SH-SY5Y (cell line): ENCODE results near the gene ARHGEF37.

Experiments used
- GATA2 ChIP-seq: IDR thresholded peaks from 2 replicates; pipeline ENCODE4 v1.6.1; 2011; ENCODE audit warnings: mild to moderate bottlenecking, low read depth, low read length
- GATA3 ChIP-seq: IDR thresholded peaks from 2 replicates; pipeline ENCODE4 v1.6.1; 2011; ENCODE audit warnings: low read depth, mild to moderate bottlenecking, low read length, moderate library complexity

Gene ARHGEF37

DNA sequence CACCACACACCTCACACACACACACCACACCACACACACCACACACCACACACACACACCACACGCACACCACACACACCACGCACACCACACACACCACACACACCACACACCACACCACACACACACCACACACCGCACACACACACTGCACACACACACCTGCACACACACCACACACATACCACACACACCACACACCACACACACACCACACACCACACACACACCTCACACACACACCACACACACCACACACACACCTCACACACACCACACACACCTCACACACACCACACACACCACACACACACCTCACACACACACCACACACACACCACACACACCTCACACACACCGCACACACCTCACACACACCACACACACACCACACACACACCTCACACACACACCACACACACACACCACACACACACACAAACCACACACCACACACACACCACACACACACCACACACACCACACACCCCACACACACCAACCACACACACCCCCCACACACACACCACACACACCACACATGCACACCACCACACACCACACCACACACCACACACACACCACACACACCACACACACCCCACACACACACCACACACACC is 73.7 kb downstream of the ARHGEF37 start:
- TF ChIP-seq GATA2: no peak
- TF ChIP-seq GATA3: no peak

DNA sequence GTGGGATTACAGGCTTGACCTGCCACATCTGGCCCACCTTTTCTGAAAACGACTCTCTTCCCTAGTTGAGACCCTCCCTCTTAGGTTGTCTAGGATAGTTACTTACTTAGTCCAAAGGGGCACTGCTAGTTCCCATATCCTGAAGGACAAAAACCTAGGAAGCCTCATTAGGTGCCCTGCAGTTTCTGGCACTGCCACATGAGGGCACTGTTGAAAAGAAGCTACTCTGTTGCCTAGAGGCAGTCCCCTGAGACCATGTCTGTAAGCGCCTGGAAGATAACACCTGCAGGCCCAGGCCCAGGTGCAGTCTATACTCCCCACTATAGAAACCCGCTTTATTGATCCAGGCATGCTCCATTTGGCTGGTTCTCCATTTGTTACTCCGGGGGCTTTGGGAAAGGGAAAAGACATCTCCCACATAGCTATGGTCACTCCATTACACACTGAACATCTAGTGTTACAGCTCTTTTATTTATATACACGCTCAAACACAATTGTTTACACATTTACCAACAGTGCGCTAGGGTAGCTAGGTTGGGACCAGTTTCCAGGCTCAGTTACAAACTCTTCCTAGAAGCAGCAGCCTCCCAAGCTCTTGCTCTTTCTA is 75.4 kb downstream of the ARHGEF37 start:
- TF ChIP-seq GATA3 (no peak), GATA2 (no peak)

DNA sequence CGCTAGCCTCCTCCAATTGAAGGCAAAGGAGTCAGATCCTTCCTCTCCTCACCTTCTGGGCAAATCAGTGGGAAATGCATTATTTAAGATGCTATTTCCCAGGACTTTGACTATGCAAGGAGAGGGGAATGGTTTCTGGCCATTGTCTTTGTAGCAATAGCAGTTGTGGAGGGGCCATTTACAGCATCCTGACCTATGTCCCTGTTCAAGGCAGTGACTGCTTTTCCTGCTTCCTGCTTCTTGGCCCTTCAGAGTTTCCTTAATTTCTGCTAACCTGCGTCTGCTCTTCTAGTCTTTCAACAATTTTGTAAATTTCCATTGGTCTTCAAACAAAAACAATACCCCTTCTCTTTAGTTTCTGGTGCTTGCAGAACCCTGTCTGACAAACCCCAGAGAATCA is 76.0 kb downstream of the ARHGEF37 start:
- TF ChIP-seq GATA2 (no peak), GATA3 (no peak)

DNA sequence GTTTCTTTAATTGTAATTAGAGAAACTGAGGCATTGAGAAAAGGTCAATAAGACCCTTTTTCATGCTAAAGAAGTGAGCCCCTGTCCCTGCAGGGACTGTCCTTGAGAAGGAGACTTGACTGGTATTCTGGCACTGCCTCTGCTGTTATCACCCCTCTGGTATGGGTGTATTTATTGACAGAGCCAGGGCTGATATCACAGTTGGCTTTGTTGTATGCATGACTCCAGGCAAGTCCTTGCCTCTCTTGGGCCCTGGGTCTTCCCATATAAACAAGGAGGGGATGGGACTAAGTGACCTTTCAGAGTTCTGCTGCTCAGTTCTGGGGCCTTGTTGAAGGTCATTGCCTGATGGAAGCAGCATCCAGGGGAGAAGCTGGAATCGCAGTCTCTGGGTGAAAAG is 77.0 kb downstream of the ARHGEF37 start:
- TF ChIP-seq GATA3 (no peak), GATA2 (no peak)

DNA sequence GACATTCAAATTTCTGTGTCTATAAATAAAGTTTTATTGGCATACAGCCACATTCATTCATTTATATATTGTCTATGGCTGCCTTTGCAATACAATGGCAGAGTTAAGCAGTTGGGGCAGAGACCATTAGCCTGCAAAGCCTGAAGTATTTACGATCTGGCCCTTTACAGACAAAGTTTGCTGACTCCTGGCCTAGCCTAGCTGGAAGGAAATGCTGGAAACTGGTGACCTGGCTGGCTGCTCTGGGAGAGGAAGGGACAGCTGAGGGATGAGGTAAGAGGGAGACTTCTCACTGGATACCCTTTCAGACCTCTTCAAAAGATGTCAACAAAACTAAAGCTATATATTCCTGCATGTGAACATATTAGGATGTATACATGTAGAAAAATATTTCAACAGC is 82.8 kb downstream of the ARHGEF37 start:
- TF ChIP-seq GATA3 (no peak), GATA2 (no peak)

GRCh38 chr5:149664666-149665415 is 83.5 kb downstream of the ARHGEF37 start:
- TF ChIP-seq GATA3: no peak

GRCh38 chr5:149665416-149666175 is 84.3 kb downstream of the ARHGEF37 start:
- peak; percentile 44; the same call in 1 of the 2 replicates for TF ChIP-seq GATA2
- no peak for TF ChIP-seq GATA3

- TF ChIP-seq GATA3 (no peak), GATA2 (no peak)
Measured at GRCh38 chr5:149666212-149666852, 85.0 kb downstream of the ARHGEF37 start.

- no peak for TF ChIP-seq GATA2
- TF ChIP-seq GATA3: no peak
Measured at GRCh38 chr5:149667084-149667828, 86.0 kb downstream of the ARHGEF37 start.

DNA sequence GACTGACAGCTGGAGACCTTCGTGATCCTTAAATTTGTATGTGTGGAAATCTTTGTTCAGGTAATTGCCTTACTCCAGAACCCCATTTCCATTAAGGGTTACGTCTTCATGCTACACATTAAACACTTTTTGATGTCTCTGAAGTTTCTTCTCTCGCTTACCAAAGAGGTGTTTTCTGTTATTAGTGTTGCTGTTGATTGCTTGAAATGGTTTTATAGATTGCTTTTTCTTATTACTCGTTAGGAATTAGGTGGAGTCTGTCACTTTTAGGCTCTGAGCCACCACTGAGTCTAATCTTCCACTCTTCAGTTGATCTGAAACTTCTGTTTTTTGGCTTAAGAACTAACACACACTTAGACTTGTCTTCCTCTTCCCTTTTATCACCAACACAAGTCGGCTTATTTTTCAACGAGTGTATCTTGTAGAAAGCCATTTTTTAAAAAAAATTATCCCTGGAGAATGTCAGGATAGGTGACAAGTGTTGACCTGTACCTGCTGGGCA is 86.6 kb downstream of the ARHGEF37 start:
- TF ChIP-seq GATA2 (no peak), GATA3 (no peak)

DNA sequence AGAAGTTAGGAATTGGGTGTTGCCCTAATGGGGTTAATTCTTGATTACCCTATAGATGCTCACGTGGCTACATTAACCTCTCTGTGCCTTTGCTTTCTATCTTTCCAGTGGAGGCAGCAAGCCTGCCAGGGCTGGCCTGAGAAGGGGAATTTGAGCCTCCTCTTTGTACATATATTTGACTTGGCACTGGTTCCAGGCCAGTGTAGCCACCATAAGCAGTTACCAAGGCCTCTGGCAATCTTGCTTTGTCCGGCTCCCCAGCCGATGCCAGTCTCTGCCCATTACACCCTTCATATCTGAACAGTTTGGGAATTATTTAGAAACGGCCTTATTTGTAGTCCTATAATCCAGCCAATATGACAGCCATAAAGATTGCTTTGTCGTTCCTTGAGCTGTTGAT is 90.2 kb downstream of the ARHGEF37 start:
- TF ChIP-seq GATA3: no peak
- no peak for TF ChIP-seq GATA2

DNA sequence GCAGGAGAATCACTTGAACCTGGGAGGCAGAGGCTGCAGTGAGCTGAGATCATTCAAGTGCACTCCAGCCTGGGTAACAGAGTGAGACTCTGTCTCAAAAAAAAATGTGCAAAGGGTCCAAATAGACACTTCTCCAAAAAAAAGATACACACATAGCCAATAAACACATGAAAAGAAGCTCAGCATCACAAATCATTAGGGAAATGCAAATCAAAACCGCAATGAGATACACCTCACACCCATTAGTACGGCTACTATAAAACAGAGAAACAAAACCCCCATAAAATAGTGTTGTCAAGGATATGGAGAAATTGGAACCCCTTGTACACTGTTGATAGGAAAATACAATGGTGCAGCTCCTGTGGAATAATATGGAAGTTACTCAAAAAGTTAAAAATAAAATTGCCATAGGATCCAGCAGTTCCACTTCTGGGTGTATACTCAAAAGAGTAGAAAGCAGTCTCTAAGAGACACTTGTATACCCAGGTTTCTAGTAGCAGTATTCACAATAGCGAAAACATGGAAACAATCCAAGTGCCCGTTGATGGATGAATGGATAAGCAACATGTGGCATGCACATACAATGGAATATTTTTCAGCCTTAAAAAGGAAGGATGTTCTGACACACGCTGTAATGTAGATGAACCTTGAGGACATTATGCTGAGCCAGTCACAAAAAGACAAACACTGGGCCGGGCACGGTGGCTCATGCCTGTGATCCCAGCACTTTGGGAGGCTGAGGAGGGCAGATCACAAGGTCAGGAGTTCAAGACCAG is 91.6 kb downstream of the ARHGEF37 start:
- TF ChIP-seq GATA2: no peak
- no peak for TF ChIP-seq GATA3

GRCh38 chr5:149674686-149675085 is 93.4 kb downstream of the ARHGEF37 start:
- TF ChIP-seq GATA3: no peak
- TF ChIP-seq GATA2: no peak
